NCI-H345 treated with DMSO at 0.1 percent for 48 hours (cell line): ENCODE data around the gene NPC1.
"Not testable (repeated sequence)": the region's sequence is repeated elsewhere in the genome, so short reads cannot be mapped to it uniquely, and the experiment has no call there.

Source experiments
- DNase-seq: peaks from one replicate; lab custom pipeline; 2025; ENCODE audit not compliant: unreplicated experiment; lab: John Stamatoyannopoulos, UW

The NPC1 gene

DNA sequence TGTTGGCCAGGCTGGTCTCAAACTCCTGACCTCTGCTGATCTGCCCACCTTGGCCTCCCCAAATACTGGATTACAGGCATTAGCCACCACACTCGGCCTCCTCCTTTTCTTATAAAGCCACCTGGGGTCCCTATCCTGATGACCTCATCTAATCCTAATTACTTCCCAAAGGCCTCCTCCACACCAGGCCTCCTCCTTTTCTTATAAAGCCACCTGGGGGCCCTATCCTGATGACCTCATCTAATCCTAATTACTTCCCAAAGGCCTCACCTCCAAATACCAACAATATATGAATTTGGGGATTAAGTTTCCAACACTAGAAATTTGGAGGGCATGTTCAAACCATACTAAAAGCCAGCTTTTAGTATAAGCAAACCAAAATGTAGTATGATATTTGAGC lies 92.7 kb downstream of the NPC1 start:
- DNase-seq = no peak

DNA sequence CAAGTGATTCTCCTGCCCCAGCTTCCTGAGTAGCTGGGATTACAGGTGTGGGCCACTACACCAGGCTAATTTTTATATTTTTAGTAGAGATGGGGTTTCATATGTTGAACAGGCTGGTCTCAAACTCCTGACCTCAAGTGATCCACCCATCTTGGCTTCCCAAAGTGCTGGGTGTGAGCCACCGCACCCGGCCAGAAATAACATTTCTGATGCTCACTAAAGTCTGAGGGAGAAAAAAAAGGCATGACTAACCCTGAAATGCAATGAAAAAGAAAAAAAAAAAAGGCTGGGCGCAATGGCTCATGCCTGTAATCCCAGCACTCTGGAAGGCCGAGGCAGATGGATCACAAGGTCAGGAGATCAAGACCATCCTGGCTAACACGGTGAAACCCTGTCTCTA lies 96.7 kb downstream of the NPC1 start:
- DNase-seq = not testable (repeated sequence)

DNA sequence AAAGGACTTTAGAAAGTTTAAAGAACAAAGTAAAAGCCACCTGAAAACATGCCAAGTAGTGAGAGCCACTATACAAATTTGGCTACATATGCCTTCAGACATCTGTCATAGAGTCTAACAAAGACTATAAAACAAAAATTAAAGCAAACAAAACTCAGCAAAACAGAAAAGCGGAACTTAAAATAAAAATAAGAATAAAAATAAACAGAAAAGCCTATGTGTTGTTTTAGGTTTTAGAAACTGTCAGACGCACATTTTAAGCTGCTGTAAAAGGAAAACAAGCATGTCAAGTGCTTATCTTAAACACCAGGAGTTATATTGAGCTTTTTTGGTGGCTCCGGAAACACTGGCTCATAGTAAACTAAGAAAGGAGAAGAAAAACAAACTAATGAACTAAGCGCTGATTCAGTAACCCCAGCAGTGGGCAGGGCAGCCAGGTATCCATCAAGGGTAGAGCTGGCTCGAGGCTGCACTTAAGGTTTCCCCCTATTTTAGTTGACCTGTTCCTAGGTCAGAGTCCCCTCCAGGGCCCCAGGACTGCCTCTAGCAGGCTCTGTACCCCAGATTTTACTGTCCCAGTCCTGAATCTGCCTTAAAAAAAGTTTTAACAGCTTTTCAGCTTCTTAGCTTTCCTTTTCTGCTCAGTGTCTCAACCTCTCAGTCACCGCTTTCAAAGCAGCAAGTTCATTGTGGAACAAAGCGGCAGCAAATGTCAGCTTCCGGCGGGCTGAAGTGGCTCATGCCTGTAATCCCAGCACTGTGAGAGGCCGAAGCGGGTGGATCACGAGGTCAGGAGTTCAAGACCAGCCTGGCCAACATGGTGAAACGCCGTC lies 98.4 kb downstream of the NPC1 start:
- DNase-seq = no peak

DNA sequence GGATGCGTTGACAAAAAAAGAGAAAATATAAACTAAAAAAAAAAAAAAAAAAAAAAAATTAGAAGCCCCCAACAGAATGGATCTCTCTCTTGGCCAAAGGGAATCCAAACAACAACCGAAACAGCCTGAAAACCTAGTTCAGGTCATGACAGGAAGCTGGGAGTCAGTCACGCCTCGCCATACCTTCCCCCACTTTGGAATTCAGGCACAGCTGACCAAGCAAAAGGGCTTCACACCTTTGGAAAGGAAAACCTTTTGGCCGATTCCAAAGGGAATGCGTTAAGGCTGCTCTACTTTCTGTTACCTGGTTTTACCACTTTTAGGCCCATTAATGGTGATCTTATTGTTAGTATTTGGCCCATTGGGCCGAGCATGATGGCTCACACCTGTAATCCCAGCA lies 100.9 kb downstream of the NPC1 start:
- DNase-seq = no peak

DNA sequence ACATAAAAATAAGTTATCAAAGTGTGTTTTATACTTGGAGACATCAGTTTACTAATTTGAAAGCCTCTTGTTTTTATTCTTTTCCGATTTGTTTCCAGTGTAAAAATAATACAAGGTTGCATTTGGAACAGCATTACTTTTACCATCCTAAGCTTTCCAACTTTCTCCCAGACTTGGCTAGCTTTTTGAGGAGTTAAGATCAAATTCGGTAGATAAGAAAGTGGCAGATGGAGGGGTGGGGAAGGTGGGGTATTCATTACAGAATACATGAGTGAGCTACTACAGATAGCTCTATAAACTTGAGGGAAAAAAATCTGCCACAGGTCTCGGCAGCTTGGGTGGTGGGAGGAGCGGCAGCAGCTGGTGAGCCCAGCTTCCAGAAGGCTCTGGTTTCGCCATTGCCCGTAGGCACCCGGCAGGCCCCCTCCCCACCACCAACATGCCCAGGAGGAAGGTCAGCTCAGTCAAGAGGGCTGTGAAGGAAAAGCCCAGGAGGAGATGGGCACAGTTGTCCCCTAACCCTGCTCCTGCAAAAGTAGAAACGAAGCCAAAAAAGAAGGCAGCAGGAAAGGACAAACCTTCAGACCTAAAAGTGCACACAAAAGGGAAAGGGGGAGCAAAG lies 101.6 kb downstream of the NPC1 start:
- no peak for DNase-seq
